Nephron (organoid): Measurements from ENCODE around the gene KIF26A.
"Not testable (repeated sequence)": the region's sequence is repeated elsewhere in the genome, so short reads cannot be mapped to it uniquely, and the experiment has no call there.

ENCODE experiments used
- H3K27ac Mint-ChIP-seq, 3 experiments: 2 replicates each; pipeline ENCODE4 v1.8.0; 2020; ENCODE audit warnings: mixed read lengths in 3 of 3, mild to moderate bottlenecking in 2 of 3, moderate library complexity in 1 of 3
- H3K27me3 Mint-ChIP-seq: 2 replicates; pipeline ENCODE4 v1.8.0; 2021; ENCODE audit warnings: low read depth, mild to moderate bottlenecking, moderate library complexity, mixed read lengths
- H3K36me3 Mint-ChIP-seq: 2 replicates; pipeline ENCODE4 v1.8.0; 2020; ENCODE audit warnings: low read depth, mixed read lengths
- H3K4me1 Mint-ChIP-seq: 2 replicates; pipeline ENCODE4 v1.8.0; 2020; ENCODE audit warnings: mixed read lengths
- H3K4me3 Mint-ChIP-seq, 3 experiments: 2 replicates each; pipeline ENCODE4 v1.8.0; 2020; ENCODE audit warnings: mild to moderate bottlenecking in 3 of 3, mixed read lengths in 3 of 3, moderate library complexity in 2 of 3
- H3K9me3 Mint-ChIP-seq: 2 replicates; pipeline ENCODE4 v1.8.0; 2020; ENCODE audit warnings: mixed read lengths
- CTCF ChIP-seq, 3 experiments: fragments of 200-600 bp; sonication (generic); IDR thresholded peaks; one replicate each; pipeline ENCODE4 v1.5.0; 2021; ENCODE audit warnings: antibody characterized with exemption in 3 of 3; ENCODE audit not compliant: unreplicated experiment in 3 of 3

The KIF26A gene

GRCh38 chr14:104224131-104224505 is 85.7 kb downstream of the KIF26A start:
- peak overlapping the region; percentile 86 to 96 (median 92) for H3K27ac Mint-ChIP-seq
- peaks cover 21% of the 10 kb centered on the region for H3K27me3 Mint-ChIP-seq
- H3K9me3 Mint-ChIP-seq = no peaks in the 10 kb centered on the region
- no peak for TF ChIP-seq CTCF (IDR thresholded peaks at IDR 0.05; ENCODE audit: unreplicated experiment in 3 of 3)
- peak overlapping the region; percentile 83 to 93 (median 90) for H3K4me3 Mint-ChIP-seq
- H3K4me1 Mint-ChIP-seq = peaks cover 46% of the 10 kb centered on the region
- H3K36me3 Mint-ChIP-seq = no peaks in the 10 kb centered on the region

GRCh38 chr14:104224506-104225277 is 86.3 kb downstream of the KIF26A start:
- Mint-ChIP-seq H3K36me3 (no peaks in the 10 kb centered on the region), H3K9me3 (no peaks in the 10 kb centered on the region), H3K4me1 (peaks cover 46% of the 10 kb centered on the region), H3K27ac (peak overlapping the region; percentile 86 to 96 (median 92)), H3K27me3 (peaks cover 21% of the 10 kb centered on the region), H3K4me3 (peak overlapping the region; percentile 83 to 93 (median 90))
- TF ChIP-seq CTCF (IDR thresholded peaks at IDR 0.05; ENCODE audit: unreplicated experiment in 3 of 3) = peak; percentile 45 to 55 (median 51)

GRCh38 chr14:104225278-104226190 is 87.1 kb downstream of the KIF26A start:
- H3K27me3 Mint-ChIP-seq = peaks cover 14% of the 10 kb centered on the region
- H3K4me3 Mint-ChIP-seq = peak overlapping the region in 2 of 3 experiments; percentile 47 to 52
- H3K9me3 Mint-ChIP-seq, H3K36me3 Mint-ChIP-seq, H3K27ac Mint-ChIP-seq: not testable (repeated sequence)
- peaks cover 39% of the 10 kb centered on the region for H3K4me1 Mint-ChIP-seq

GRCh38 chr14:104226421-104227383 is 88.3 kb downstream of the KIF26A start:
- no peak for TF ChIP-seq CTCF (IDR thresholded peaks at IDR 0.05; ENCODE audit: unreplicated experiment in 3 of 3)
- peaks cover 13% of the 10 kb centered on the region for H3K27me3 Mint-ChIP-seq
- H3K27ac Mint-ChIP-seq = peak overlapping the region in 2 of 3 experiments; percentile 6 to 15
- peaks cover 37% of the 10 kb centered on the region for H3K4me1 Mint-ChIP-seq
- H3K36me3 Mint-ChIP-seq = peaks cover 4% of the 10 kb centered on the region
- peaks cover 5% of the 10 kb centered on the region for H3K9me3 Mint-ChIP-seq
- H3K4me3 Mint-ChIP-seq = peak overlapping the region in 2 of 3 experiments; percentile 47 to 52

- no peak for TF ChIP-seq CTCF (IDR thresholded peaks at IDR 0.05; ENCODE audit: unreplicated experiment in 3 of 3)
- H3K9me3 Mint-ChIP-seq = peaks cover 5% of the 10 kb centered on the region
- H3K27ac Mint-ChIP-seq = no peak overlapping the region
These were observed 89.4 kb downstream of the KIF26A start for GRCh38 chr14:104227806-104228205.

More at GRCh38 chr14:104227806-104228205, 89.4 kb downstream of the KIF26A start:
- H3K4me3 Mint-ChIP-seq = no peak overlapping the region
- H3K4me1 Mint-ChIP-seq = peaks cover 30% of the 10 kb centered on the region
- peaks cover 6% of the 10 kb centered on the region for H3K27me3 Mint-ChIP-seq
- H3K36me3 Mint-ChIP-seq = peaks cover 4% of the 10 kb centered on the region
